ENCODE measurements around the gene ARHGAP28.

ARHGAP28 gene

DNA sequence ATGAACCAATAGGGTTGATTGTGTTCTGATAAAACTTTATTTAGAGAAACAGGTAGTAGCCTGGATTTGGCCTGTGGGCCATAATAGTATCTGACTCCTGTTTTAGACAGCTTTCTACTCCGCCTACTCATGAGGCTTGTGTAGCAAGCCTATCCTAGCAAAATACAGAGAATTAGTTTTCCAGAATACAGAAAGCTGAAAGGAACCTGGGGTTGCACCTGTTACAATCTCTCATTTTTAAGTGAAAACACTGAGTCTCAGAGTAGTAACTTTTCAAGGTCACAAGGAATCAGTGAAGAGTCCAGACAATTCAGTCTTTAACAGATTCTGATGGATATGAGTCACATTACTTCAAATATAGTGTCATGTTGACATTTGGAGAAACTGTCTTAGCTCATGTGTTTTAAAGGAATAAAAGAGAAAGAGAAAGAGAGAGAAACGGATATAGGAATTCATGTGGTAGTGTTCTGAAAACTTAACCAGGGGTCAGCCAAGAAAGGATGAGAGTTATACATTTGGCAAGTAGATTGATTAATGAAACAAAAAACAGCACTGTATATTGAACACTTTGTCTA lies 17.0 kb downstream of the ARHGAP28 start:
- H3K36me3 ChIP-seq (ENCODE audit: insufficient read depth, low read length) = no peaks in the 10 kb centered on the region
- no peak overlapping the region for H2AFZ ChIP-seq (ENCODE audit: low read length, unreplicated experiment)

DNA sequence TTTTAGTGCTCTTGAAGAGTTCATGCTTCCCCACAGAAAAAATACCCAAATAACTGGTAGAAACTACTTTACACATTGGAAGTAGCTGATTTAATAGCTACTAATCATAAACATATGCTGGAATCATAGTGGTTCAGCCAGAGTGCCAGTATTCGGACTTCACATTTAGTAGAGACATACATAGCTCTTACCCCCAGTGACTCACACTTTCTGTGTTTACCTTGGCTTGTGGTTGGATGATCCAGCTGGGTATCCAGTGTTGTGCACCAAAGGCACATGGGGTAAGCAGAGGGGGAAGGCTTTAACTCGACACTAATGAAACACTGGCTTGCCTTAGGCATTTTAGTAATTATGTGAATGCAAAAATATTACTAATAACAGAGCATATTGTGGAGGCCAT lies 18.1 kb downstream of the ARHGAP28 start:
- Histone ChIP-seq H3K79me2 (ENCODE audit: control insufficient read depth, insufficient read depth, low read length, unreplicated experiment) (no peaks in the 10 kb centered on the region), H3K4me1 (ENCODE audit: control insufficient read depth, insufficient read depth, low read length, unreplicated experiment) (peaks cover 34% of the 10 kb centered on the region), H2AFZ (ENCODE audit: low read length, unreplicated experiment) (no peak overlapping the region), H3K36me3 (ENCODE audit: insufficient read depth, low read length) (no peaks in the 10 kb centered on the region), H3K4me3 (ENCODE audit: low read depth, low read length) (no peak overlapping the region), H3K27ac (ENCODE audit: low read depth, low read length) (no peak overlapping the region), H3K27me3 (ENCODE audit: insufficient read depth, low read length) (no peaks in the 10 kb centered on the region)

More for the DNA sequence above, 17.0 kb downstream of the ARHGAP28 start:
- Histone ChIP-seq H3K27me3 (ENCODE audit: insufficient read depth, low read length) (no peaks in the 10 kb centered on the region), H3K79me2 (ENCODE audit: control insufficient read depth, insufficient read depth, low read length, unreplicated experiment) (no peaks in the 10 kb centered on the region), H3K4me3 (ENCODE audit: low read depth, low read length) (peak overlapping the region; percentile 6), H3K4me1 (ENCODE audit: control insufficient read depth, insufficient read depth, low read length, unreplicated experiment) (peaks cover 44% of the 10 kb centered on the region), H3K27ac (ENCODE audit: low read depth, low read length) (peak overlapping the region; percentile 14; the same call in 1 of the 2 replicates)

DNA sequence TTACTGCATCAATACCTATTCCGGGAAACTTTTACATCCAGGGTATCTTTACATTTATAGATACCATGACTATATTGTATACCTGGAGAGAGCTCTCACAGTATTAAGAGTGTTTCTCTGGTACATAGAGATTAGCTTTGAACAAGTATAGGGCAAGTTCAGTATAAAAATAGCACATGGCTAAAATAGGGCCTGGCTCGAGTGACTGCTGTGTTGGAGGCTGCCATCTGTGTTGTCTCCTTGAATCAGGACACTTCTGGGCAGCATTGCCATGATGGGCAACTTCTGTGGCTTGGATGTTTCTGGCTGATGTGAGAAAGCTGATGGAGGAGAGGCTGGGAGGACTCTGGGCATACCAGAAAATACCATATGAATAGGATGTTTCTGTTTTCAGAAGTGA lies 18.7 kb downstream of the ARHGAP28 start:
- Histone ChIP-seq H3K27me3 (ENCODE audit: insufficient read depth, low read length) (no peaks in the 10 kb centered on the region), H3K27ac (ENCODE audit: low read depth, low read length) (no peak overlapping the region), H3K4me3 (ENCODE audit: low read depth, low read length) (no peak overlapping the region), H2AFZ (ENCODE audit: low read length, unreplicated experiment) (no peak overlapping the region), H3K36me3 (ENCODE audit: insufficient read depth, low read length) (no peaks in the 10 kb centered on the region), H3K79me2 (ENCODE audit: control insufficient read depth, insufficient read depth, low read length, unreplicated experiment) (no peaks in the 10 kb centered on the region), H3K4me1 (ENCODE audit: control insufficient read depth, insufficient read depth, low read length, unreplicated experiment) (peaks cover 34% of the 10 kb centered on the region)

DNA sequence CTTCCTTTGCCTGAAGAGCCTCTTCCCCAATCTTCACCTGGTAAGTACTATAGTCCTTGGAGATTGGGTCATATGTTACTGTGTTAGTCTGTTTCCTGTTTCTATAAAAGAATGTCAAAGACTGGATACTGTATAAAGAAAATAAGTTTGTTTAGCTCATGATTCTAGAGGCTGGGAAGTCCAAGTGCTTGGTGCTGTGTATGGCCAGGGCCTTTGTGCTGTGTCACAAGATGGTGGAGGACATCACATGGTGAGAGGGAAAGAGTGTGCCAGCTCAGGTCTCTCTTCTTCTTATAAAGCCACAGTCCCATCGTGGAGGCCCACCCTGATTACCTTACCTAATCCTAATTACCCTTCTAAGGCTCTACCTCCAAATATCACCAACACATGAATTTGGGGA lies 20.9 kb downstream of the ARHGAP28 start:
- Histone ChIP-seq H2AFZ (ENCODE audit: low read length, unreplicated experiment) (no peak overlapping the region), H3K27ac (ENCODE audit: low read depth, low read length) (no peak overlapping the region), H3K27me3 (ENCODE audit: insufficient read depth, low read length) (no peaks in the 10 kb centered on the region), H3K79me2 (ENCODE audit: control insufficient read depth, insufficient read depth, low read length, unreplicated experiment) (no peaks in the 10 kb centered on the region), H3K4me1 (ENCODE audit: control insufficient read depth, insufficient read depth, low read length, unreplicated experiment) (peaks cover 29% of the 10 kb centered on the region), H3K4me3 (ENCODE audit: low read depth, low read length) (no peak overlapping the region), H3K36me3 (ENCODE audit: insufficient read depth, low read length) (no peaks in the 10 kb centered on the region)

DNA sequence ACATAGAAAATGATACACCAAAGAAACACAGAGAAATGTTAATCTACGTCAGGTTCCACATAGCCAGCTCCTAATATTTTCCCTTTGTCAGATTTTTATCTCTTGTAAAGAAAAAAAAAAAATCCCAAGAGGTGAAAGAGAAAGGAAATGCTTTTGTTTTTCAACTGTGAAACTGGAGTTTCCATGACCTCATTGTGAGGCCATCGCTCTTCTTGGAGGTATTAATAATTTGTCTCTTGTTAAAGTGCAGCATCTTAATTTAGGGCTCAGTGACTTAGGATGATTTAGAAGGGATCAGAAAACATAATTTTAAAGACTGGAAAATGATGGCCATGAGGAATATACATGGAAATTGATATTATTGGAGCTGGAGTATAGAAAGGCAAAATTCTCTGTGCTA lies 21.7 kb downstream of the ARHGAP28 start:
- Histone ChIP-seq H3K4me1 (ENCODE audit: control insufficient read depth, insufficient read depth, low read length, unreplicated experiment) (peaks cover 21% of the 10 kb centered on the region), H3K36me3 (ENCODE audit: insufficient read depth, low read length) (no peaks in the 10 kb centered on the region), H3K79me2 (ENCODE audit: control insufficient read depth, insufficient read depth, low read length, unreplicated experiment) (no peaks in the 10 kb centered on the region), H3K27me3 (ENCODE audit: insufficient read depth, low read length) (no peaks in the 10 kb centered on the region), H3K27ac (ENCODE audit: low read depth, low read length) (no peak overlapping the region), H3K4me3 (ENCODE audit: low read depth, low read length) (no peak overlapping the region), H2AFZ (ENCODE audit: low read length, unreplicated experiment) (no peak overlapping the region)

DNA sequence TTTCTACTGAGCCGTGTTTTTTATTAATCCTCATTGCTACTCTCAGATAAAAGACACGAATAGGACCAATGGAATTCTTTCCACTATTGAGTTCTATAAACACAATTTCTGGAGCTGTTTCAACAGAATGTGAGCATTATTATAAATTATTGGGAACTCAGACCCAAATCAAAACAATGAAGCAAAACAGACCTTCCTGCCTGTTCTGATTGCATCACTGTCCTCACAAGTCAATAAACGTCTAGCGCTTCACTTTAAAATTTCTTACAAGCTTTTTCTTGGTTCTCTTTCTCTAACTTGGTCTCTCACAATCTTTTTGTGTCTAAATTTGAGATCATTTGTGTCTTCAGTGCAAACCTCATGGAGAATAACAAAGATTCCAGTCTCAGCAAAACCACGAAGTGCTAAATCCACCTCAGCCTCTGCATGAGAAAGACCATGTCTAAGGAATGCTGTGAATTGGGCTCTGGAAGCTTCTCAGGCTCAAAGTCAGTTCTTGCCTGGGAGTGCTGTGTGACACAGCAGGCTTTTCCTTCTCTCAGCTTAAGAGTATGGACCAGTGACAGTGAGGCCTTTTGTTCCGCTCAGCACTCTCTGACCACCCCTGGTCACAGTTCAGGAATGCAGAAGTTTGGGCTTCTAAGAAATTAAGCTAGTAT lies 22.8 kb downstream of the ARHGAP28 start:
- H3K4me1 ChIP-seq (ENCODE audit: control insufficient read depth, insufficient read depth, low read length, unreplicated experiment) = peaks cover 12% of the 10 kb centered on the region
- H3K36me3 ChIP-seq (ENCODE audit: insufficient read depth, low read length) = no peaks in the 10 kb centered on the region
- H3K27me3 ChIP-seq (ENCODE audit: insufficient read depth, low read length) = peaks cover 3% of the 10 kb centered on the region; the same call in 1 of the 2 replicates
- no peak overlapping the region for H3K4me3 ChIP-seq (ENCODE audit: low read depth, low read length)
- H3K79me2 ChIP-seq (ENCODE audit: control insufficient read depth, insufficient read depth, low read length, unreplicated experiment) = no peaks in the 10 kb centered on the region
- peak overlapping the region; percentile 39 for H2AFZ ChIP-seq (ENCODE audit: low read length, unreplicated experiment)
- H3K27ac ChIP-seq (ENCODE audit: low read depth, low read length) = no peak overlapping the region

DNA sequence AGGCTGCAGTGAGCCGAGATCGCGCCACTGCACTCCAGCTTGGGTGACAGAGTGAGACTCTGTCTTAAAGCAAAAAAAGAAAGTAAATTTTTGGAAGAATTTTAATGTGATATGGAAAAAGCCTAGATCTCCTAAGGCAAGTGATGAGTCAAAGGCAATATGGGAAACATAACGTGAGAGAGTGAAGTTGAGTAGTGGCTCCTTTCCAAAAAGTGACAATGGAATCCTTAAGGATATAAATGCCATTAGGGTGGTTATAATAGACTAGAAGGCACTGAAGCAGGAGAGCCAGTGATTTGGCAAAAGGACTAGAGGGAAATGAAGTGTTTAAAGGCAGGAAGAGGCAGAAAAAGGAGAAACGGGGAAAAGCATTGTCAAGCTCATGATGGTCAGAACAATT lies 25.6 kb downstream of the ARHGAP28 start:
- Histone ChIP-seq H3K36me3 (ENCODE audit: insufficient read depth, low read length) (no peaks in the 10 kb centered on the region), H3K27me3 (ENCODE audit: insufficient read depth, low read length) (peaks cover 5% of the 10 kb centered on the region; the same call in 1 of the 2 replicates), H3K4me3 (ENCODE audit: low read depth, low read length) (no peak overlapping the region), H3K4me1 (ENCODE audit: control insufficient read depth, insufficient read depth, low read length, unreplicated experiment) (no peaks in the 10 kb centered on the region), H3K79me2 (ENCODE audit: control insufficient read depth, insufficient read depth, low read length, unreplicated experiment) (no peaks in the 10 kb centered on the region), H2AFZ (ENCODE audit: low read length, unreplicated experiment) (no peak overlapping the region), H3K27ac (ENCODE audit: low read depth, low read length) (no peak overlapping the region)

DNA sequence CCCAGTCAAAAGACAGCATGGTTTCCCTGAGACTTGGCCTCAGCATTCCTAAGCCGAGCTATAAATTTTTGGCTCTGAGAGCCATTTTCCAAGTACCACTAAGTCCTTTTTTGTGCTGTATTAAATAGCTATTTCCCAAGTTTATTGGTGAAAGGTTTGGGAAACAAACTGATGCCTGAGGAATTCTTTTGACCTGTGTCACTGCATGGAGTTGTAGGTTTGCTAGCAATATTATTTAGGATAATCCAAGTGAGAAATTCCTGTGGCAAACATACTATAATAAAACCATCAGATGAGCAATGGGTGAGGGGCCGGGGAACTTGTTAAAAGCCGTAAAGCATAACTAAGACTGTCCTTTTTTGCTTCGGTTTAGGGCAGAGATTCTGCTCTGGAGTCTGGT lies 28.4 kb downstream of the ARHGAP28 start:
- H3K4me1 ChIP-seq (ENCODE audit: control insufficient read depth, insufficient read depth, low read length, unreplicated experiment) = no peaks in the 10 kb centered on the region
- no peak overlapping the region for H3K4me3 ChIP-seq (ENCODE audit: low read depth, low read length)
- no peak overlapping the region for H3K27ac ChIP-seq (ENCODE audit: low read depth, low read length)
- no peaks in the 10 kb centered on the region for H3K36me3 ChIP-seq (ENCODE audit: insufficient read depth, low read length)
- no peak overlapping the region for H2AFZ ChIP-seq (ENCODE audit: low read length, unreplicated experiment)
- H3K27me3 ChIP-seq (ENCODE audit: insufficient read depth, low read length) = peaks cover 5% of the 10 kb centered on the region; the same call in 1 of the 2 replicates
- no peaks in the 10 kb centered on the region for H3K79me2 ChIP-seq (ENCODE audit: control insufficient read depth, insufficient read depth, low read length, unreplicated experiment)

DNA sequence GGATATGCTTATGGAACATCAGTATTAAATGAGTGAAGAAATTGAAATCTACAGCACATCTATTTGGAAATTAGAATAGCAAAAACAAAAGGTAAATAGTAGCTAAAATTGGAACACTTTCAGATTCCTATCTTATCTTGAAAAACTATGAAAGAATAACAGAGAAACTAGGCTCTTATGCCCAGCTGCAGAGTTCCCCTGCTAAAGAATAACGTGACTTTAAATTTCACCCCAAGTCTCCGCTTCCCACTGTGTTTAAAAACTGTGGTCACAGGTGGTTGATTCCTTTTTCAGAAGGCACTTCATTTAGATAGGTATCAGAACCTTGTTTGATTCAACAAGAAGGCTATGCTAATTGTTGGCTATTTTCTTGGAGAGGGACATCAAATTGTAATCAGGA lies 30.1 kb downstream of the ARHGAP28 start:
- no peak overlapping the region for H3K4me3 ChIP-seq (ENCODE audit: low read depth, low read length)
- no peaks in the 10 kb centered on the region for H3K79me2 ChIP-seq (ENCODE audit: control insufficient read depth, insufficient read depth, low read length, unreplicated experiment)
- no peak overlapping the region for H3K27ac ChIP-seq (ENCODE audit: low read depth, low read length)
- H3K36me3 ChIP-seq (ENCODE audit: insufficient read depth, low read length) = no peaks in the 10 kb centered on the region
- no peak overlapping the region for H2AFZ ChIP-seq (ENCODE audit: low read length, unreplicated experiment)
- peaks cover 5% of the 10 kb centered on the region; the same call in 1 of the 2 replicates for H3K27me3 ChIP-seq (ENCODE audit: insufficient read depth, low read length)
- H3K4me1 ChIP-seq (ENCODE audit: control insufficient read depth, insufficient read depth, low read length, unreplicated experiment) = no peaks in the 10 kb centered on the region

DNA sequence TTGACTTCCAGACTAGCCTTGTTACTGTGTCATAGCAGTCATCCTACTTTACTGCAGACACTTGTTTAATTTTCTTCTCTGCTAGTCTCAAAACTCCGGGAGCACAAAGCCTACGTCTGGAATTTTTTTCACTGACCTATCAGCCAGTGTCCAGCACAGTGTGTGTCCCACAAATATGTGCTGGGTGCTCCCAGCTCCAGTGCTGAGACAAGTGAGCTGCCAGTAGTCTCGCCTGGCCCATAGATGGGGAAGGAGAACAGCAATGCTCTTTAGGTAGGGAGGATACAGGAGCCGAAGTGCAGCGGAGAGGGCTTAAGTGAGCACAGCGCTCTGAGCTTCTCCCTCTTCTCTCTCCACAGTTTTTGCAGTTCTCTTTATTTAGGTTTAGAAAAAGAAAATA lies 34.0 kb downstream of the ARHGAP28 start:
- Histone ChIP-seq H3K27me3 (ENCODE audit: insufficient read depth, low read length) (no peaks in the 10 kb centered on the region), H2AFZ (ENCODE audit: low read length, unreplicated experiment) (no peak overlapping the region), H3K27ac (ENCODE audit: low read depth, low read length) (no peak overlapping the region), H3K4me3 (ENCODE audit: low read depth, low read length) (no peak overlapping the region), H3K36me3 (ENCODE audit: insufficient read depth, low read length) (no peaks in the 10 kb centered on the region), H3K79me2 (ENCODE audit: control insufficient read depth, insufficient read depth, low read length, unreplicated experiment) (no peaks in the 10 kb centered on the region), H3K4me1 (ENCODE audit: control insufficient read depth, insufficient read depth, low read length, unreplicated experiment) (no peaks in the 10 kb centered on the region)

DNA sequence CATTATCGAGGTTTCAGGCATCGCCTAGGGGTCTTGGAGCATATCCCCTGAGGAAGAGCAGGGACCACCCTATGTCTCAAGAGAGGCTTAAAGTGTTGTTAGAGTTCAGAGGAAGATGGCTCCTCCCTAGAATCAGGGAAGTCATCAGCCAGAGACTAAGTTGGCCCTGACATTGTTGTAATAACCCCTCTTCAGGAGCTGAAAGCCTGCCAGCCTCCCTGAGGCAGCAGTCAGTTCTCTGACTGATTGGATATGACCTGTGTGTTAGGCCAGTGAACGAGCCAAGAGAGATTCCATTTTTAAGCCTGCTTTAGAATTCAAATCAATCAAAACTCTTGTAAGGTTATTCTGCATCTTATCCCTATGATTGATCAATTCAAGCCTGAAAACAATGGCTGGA lies 34.9 kb downstream of the ARHGAP28 start:
- no peaks in the 10 kb centered on the region for H3K79me2 ChIP-seq (ENCODE audit: control insufficient read depth, insufficient read depth, low read length, unreplicated experiment)
- no peaks in the 10 kb centered on the region for H3K4me1 ChIP-seq (ENCODE audit: control insufficient read depth, insufficient read depth, low read length, unreplicated experiment)
- no peaks in the 10 kb centered on the region for H3K27me3 ChIP-seq (ENCODE audit: insufficient read depth, low read length)
- no peaks in the 10 kb centered on the region for H3K36me3 ChIP-seq (ENCODE audit: insufficient read depth, low read length)
- H3K27ac ChIP-seq (ENCODE audit: low read depth, low read length) = no peak overlapping the region
- no peak overlapping the region for H2AFZ ChIP-seq (ENCODE audit: low read length, unreplicated experiment)
- H3K4me3 ChIP-seq (ENCODE audit: low read depth, low read length) = no peak overlapping the region
